ENCODE results near the gene PREPL. TPM values are rescaled to one million over a fixed set of nuclear protein-coding genes. Genes with fewer than 3 reads are reported as not detected.

The PREPL gene
- total and polyA plus RNA-seq, 2 of the 4 experiments (the other 2 are of a cell fraction): 27.6 to 39.6 TPM

DNA sequence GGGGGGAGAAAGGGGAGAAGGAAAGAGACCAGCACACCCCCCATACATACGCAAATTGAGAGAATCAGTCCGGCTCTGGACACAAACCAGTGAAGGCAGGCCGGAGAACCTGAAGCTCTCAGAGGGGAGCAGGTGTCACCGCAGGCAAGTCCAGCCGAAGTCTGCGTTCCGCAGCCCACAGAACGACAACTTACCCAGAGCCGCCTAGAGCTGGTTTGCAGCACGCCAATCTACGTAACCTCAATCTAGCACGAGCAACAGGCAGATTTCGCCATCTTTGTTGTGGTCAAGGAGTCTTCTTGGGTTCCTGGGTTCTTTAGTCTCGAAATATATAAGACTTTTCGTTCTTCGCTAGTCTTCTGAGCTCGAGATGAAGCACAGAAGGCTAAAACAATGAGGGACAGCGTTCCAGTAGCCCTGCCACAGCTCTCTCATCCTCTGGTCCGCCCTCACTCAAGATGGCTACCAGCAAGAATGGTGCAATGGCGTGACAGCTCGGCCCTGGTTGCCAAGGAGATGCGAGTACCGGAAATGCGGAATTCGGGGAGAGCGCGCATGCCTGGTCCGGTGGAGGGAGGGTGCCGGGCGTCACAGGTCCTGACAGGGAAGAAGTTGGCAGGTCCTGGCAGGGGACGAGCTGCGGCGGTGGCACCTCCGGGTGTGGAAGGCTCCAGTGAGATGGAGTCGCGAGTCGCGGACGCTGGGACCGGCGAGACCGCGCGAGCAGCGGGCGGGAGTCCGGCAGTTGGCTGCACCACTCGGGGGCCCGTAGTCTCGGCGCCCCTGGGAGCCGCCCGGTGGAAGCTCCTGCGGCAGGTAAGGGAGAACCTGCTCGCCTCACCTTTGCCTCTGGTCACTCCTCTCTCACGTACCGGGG is at the start of gene PREPL, which contains the start of gene CAMKMT (continued):
- peak; percentile 66; the same call in 1 of the 2 replicates for TF ChIP-seq MXI1 (IDR thresholded peaks at IDR 0.05; ENCODE audit: borderline replicate concordance, low read depth, low read length)
- TF ChIP-seq, protein P1, sequence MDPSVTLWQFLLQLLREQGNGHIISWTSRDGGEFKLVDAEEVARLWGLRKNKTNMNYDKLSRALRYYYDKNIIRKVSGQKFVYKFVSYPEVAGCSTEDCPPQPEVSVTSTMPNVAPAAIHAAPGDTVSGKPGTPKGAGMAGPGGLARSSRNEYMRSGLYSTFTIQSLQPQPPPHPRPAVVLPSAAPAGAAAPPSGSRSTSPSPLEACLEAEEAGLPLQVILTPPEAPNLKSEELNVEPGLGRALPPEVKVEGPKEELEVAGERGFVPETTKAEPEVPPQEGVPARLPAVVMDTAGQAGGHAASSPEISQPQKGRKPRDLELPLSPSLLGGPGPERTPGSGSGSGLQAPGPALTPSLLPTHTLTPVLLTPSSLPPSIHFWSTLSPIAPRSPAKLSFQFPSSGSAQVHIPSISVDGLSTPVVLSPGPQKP (IDR thresholded peaks at IDR 0.05; ENCODE audit: borderline replicate concordance, low read depth, low read length): no peak
- TF ChIP-seq SMC3 (IDR thresholded peaks at IDR 0.05; ENCODE audit: low read depth, low read length): no peak

Data from IMR-90 (cell line).